Right kidney (tissue), 1 donor: ENCODE results near the gene RAPGEF5.
"Not testable (repeated sequence)": the region's sequence is repeated elsewhere in the genome, so short reads cannot be mapped to it uniquely, and the experiment has no call there.

Experiments
- DNase-seq: peaks from one replicate; pipeline ENCODE4 v3.0.0-alpha.2; 2016

Gene RAPGEF5

GRCh38 chr7:22080219-22080618 lies 276.7 kb downstream of the RAPGEF5 start:
- not testable (repeated sequence) for DNase-seq

GRCh38 chr7:22078872-22079271 lies 278.1 kb downstream of the RAPGEF5 start:
- DNase-seq: not testable (repeated sequence)

GRCh38 chr7:22075561-22075960 lies 281.4 kb downstream of the RAPGEF5 start:
- DNase-seq: no peak

- no peak for DNase-seq
Measured at GRCh38 chr7:22074897-22075296, 282.1 kb downstream of the RAPGEF5 start.
